Activated CD8-positive, alpha-beta memory T cell treated with anti-CD3 and anti-CD28 coated beads, Interleukin-2, amount 10 ng/mL, durations not matched to agents 7 days and 5 days (primary cell): Measurements from ENCODE around the gene FTCDNL1. TPM values are rescaled to one million over a fixed set of nuclear protein-coding genes. Genes with fewer than 3 reads are reported as not detected.

Source experiments
- total RNA-seq, 2 experiments: library from RNA; stranded (reverse); gene quantifications; one replicate each; pipeline ENCODE4 v1.2.3, GENCODE V29; 2021

Gene FTCDNL1
- total RNA-seq, 2 experiments from 2014 or later = 1.8 to 2.8 TPM

Other genes starting within 250 kb of the FTCDNL1 start
- 10 to 100 TPM; 18.9 to 19.5 TPM for gene C2orf69, start 60.1 kb upstream of the FTCDNL1 start, total RNA-seq
- gene TYW5, start 104.3 kb upstream of the FTCDNL1 start, total RNA-seq = 10 to 100 TPM; 12.1 to 12.6 TPM
- 10 to 100 TPM; 22.0 to 26.3 TPM for gene MAIP1, start 104.4 kb upstream of the FTCDNL1 start, total RNA-seq